ENCODE results near the gene MIA2.
"Not testable (repeated sequence)": the region's sequence is repeated elsewhere in the genome, so short reads cannot be mapped to it uniquely, and the experiment has no call there.

- not testable (repeated sequence) for TF ChIP-seq CHD1 (IDR thresholded peaks at IDR 0.05; ENCODE audit: low read length); CTCF (IDR thresholded peaks at IDR 0.05 in 2 of 3, conservative IDR thresholded peaks at IDR 0.05 in 1 of 3; ENCODE audit: insufficient read depth in 2 of 3, low read depth in 1 of 3, low read length in 3 of 3); PHF20 (IDR thresholded peaks at IDR 0.05; ENCODE audit: partially characterized antibody); SMARCE1 (IDR thresholded peaks at IDR 0.05); NKRF (IDR thresholded peaks at IDR 0.05; ENCODE audit: borderline replicate concordance); ATF6 (CRISPR knock-in tag; IDR thresholded peaks at IDR 0.05); ZNF174 (CRISPR knock-in tag; IDR thresholded peaks at IDR 0.05)
Observed at GRCh38 chr14:39260161-39260560, 26.4 kb downstream of the MIA2 start.
